Measurements from ENCODE around the gene KCNV2.

Gene KCNV2

DNA sequence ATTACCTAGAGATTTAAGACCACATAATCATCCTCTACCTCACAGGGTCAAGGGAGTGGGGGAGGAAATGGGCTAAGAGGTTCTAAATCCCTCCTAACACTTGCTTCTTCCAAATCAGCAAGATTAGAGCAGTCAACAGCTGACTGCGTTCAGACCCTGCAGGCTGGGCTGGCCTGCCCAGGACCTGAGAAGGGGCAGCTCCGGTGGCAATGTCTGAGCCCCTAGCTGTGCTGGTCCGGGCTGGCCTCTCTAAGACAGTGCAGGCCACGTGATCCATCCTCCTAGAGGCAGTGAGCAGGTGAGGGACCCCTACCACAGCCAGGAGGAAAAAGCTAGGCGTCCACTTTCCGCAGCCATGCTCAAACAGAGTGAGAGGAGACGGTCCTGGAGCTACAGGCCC is at the start of gene KCNV2:
Gene KCNV2, plus strand, starts transcription at position 126 of the 400 bp plus-strand sequence. Its CDS starts 230 bp downstream, at position 356.
- DNase-seq, result peak; percentile 87
- H3K27ac ChIP-seq, result peak within 1 kb of the TSS; percentile 92
- TF ChIP-seq CTCF (IDR thresholded peaks at IDR 0.05; ENCODE audit: low read depth, low read length), result no peak
- no peaks in the 10 kb centered on the region for H3K9me3 ChIP-seq (ENCODE audit: severe bottlenecking)
- H3K36me3 ChIP-seq, result 0 out of 2 replicates have a peak, but pooled peaks cover 5% of the 10 kb centered on the region
- H3K4me3 ChIP-seq (ENCODE audit: low read depth, low read length), result peak within 1 kb of the TSS; percentile 70
- H3K27me3 ChIP-seq (ENCODE audit: insufficient read depth, low read depth, severe bottlenecking), result no peaks in the 10 kb centered on the region

DNA sequence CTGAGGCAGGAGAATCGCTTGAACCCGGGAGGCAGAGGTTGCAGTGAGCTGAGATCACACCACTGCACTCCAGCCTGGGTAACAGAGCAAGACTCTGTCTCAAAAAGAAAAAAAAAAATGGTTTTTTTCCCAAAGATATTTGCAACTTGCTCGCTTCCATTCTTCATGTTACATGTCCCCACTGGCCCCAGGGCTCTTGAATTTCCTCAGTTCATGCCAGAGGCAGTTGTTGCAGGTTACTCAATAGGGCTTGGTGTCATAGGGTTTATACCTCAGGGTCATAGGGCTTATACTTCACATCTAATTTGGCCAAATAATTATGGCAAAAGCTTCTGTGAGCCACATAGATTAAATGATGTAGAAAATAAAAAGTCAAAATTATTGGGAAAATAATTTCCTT is 44.1 kb upstream of the KCNV2 start:
- TF ChIP-seq CTCF (IDR thresholded peaks at IDR 0.05; ENCODE audit: low read depth, low read length), result no peak
- no peak for DNase-seq
- Histone ChIP-seq H3K9me3 (ENCODE audit: severe bottlenecking) (no peaks in the 10 kb centered on the region), H3K4me3 (ENCODE audit: low read depth, low read length) (no peak overlapping the region), H3K27ac (no peak overlapping the region), H3K36me3 (no peaks in the 10 kb centered on the region), H3K27me3 (ENCODE audit: insufficient read depth, low read depth, severe bottlenecking) (no peaks in the 10 kb centered on the region)

- Histone ChIP-seq H3K9me3 (ENCODE audit: severe bottlenecking) (no peaks in the 10 kb centered on the region), H3K27me3 (ENCODE audit: insufficient read depth, low read depth, severe bottlenecking) (no peaks in the 10 kb centered on the region), H3K27ac (no peak overlapping the region), H3K4me3 (ENCODE audit: low read depth, low read length) (no peak overlapping the region), H3K36me3 (no peaks in the 10 kb centered on the region)
- no peak for TF ChIP-seq CTCF (IDR thresholded peaks at IDR 0.05; ENCODE audit: low read depth, low read length)
- no peak for DNase-seq
These were observed 43.0 kb upstream of the KCNV2 start for GRCh38 chr9:2674141-2674824.

DNA sequence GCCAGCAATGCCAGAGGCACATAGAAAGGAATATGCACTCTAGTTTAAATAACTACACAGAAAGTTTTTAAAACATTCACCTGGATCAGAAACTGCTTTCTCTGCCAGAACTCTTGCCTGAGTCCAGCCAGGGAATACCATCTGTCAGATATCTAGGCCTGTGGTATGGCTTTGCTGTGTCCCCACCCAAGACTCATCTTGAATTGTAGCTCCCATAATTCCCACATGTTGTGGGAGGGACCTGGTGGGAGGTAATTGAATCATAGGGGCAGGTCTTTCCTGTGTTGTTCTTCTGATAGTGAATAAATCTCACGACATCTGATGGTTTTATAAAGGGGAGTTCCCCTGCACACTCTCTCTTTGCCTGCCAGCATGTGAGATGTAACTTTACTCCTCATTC is 41.5 kb upstream of the KCNV2 start:
- Histone ChIP-seq H3K36me3 (no peaks in the 10 kb centered on the region), H3K27me3 (ENCODE audit: insufficient read depth, low read depth, severe bottlenecking) (no peaks in the 10 kb centered on the region), H3K4me3 (ENCODE audit: low read depth, low read length) (no peak overlapping the region), H3K9me3 (ENCODE audit: severe bottlenecking) (no peaks in the 10 kb centered on the region), H3K27ac (no peak overlapping the region)
- no peak for DNase-seq
- TF ChIP-seq CTCF (IDR thresholded peaks at IDR 0.05; ENCODE audit: low read depth, low read length), result no peak

DNA sequence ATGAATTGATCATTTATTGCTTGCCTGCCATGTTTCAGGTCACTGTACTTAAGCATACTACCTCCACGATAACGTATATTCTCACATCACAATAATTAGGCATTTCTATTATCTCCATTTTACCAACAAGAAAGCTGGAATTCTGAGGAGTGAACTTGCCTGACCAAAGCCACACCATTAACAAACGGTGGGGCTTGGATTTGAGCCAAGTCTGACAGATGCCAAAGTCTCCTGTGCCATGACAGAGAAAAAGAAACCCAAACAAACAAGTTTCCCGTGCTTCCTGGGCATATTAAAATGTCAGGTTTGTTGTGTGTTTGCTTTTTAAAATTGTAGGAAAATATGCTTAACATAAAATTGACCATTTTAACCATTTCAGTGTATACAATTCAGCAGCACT is 40.8 kb upstream of the KCNV2 start:
- no peak for DNase-seq
- Histone ChIP-seq H3K36me3 (no peaks in the 10 kb centered on the region), H3K27me3 (ENCODE audit: insufficient read depth, low read depth, severe bottlenecking) (no peaks in the 10 kb centered on the region), H3K4me3 (ENCODE audit: low read depth, low read length) (no peak overlapping the region), H3K27ac (no peak overlapping the region), H3K9me3 (ENCODE audit: severe bottlenecking) (no peaks in the 10 kb centered on the region)
- no peak for TF ChIP-seq CTCF (IDR thresholded peaks at IDR 0.05; ENCODE audit: low read depth, low read length)

All from WERI-Rb-1 (cell line).